Prostate gland (tissue), 2 donors: ENCODE results near the gene FBXO44. TPM values are rescaled to one million over a fixed set of nuclear protein-coding genes. Genes with fewer than 3 reads are reported as not detected.

Experiments
- DNase-seq: peaks from one replicate; pipeline ENCODE4 v3.0.0-alpha.2; 2019; ENCODE audit warnings: low spot score
- H3K27ac ChIP-seq, 2 donors: fragments of 200-600 bp; sonication (generic); 2 replicates each; pipeline ENCODE4 v1.5.1; 2017 to 2019
- H3K27me3 ChIP-seq: fragments of 200-600 bp; sonication (generic); replicated peaks from 2 replicates; pipeline ENCODE4 v1.5.1; 2019; ENCODE audit not compliant: insufficient read depth
- H3K36me3 ChIP-seq, 2 donors: fragments of 200-600 bp; sonication (generic); 1 replicate in 1 of 2; 2 replicates in 1 of 2; pipeline versions ENCODE4 v1.5.1 to v1.8.1; 2017 to 2019
- H3K4me1 ChIP-seq: fragments of 200-600 bp; sonication (generic); replicated peaks from 2 replicates; pipeline ENCODE4 v1.5.1; 2019
- H3K4me3 ChIP-seq, 2 donors: fragments of 200-600 bp; sonication (generic); 2 replicates each; pipeline ENCODE4 v1.5.1; 2017 to 2019
- H3K9me3 ChIP-seq: fragments of 200-600 bp; sonication (generic); 2 replicates; pipeline ENCODE4 v1.5.1; 2017
- POLR2A ChIP-seq: fragments of 450-650 bp; IDR thresholded peaks from one replicate; pipeline ENCODE4 v1.6.1; 2016; ENCODE audit warnings: antibody characterized with exemption, mild to moderate bottlenecking
- POLR2AphosphoS5 ChIP-seq: sonication (generic); formaldehyde crosslinking; IDR thresholded peaks from one replicate; pipeline ENCODE4 v1.6.1; 2017; ENCODE audit warnings: antibody characterized with exemption
- WGBS: methylation state at CpG from one replicate; pipeline ENCODE4 v1.1.5; 2018; 5-methylcytosine and 5-hydroxymethylcytosine counted together
- intact Hi-C: fragments of 100-400 bp; cut with DNase I; formaldehyde crosslinking; loops from one replicate; pipeline ENCODE4 v1.14.2; 2022
- total RNA-seq, 2 donors: library from RNA; depleted of rRNA; stranded (reverse); fragments of >200 nt; gene quantifications; one replicate each; pipeline ENCODE4 v1.1.0, GENCODE V29; 2016
- TF ChIP-seq, protein P1 (sequence below), 4 experiments: fragments of 200-600 bp in 2 of 4; fragments of 450-650 bp in 2 of 4; sonication (generic) in 2 of 4; IDR thresholded peaks; 1 replicate in 3 of 4; 2 replicates in 1 of 4; pipeline ENCODE4 v1.5.1; 2016 to 2019; ENCODE audit warnings: antibody characterized with exemption in 4 of 4, mild to moderate bottlenecking in 2 of 4, moderate library complexity in 2 of 4

The FBXO44 gene
- total RNA-seq, 2 donors from 2014 or later, result 29.5 to 51.2 TPM

DNA sequence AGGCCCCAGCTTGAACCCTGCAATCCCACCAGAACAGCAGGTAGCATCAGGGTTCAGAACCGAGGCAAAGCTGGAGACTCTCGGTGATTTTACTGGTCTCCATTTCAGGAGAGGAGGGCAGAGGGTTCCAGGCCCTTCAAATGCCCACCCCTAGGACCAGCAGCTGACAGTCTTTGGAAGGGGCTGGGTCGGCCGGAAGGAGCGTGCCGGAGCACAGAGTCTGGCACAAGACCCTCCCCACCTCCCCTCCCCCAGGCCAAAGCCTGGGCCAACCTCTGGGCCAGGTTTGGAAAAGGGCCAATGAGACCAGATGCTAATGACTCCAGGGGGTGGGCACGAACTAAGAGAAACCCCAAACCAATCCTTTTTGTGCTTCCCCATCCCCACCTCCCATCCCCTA, 7.3 kb upstream of the FBXO44 start:
- H3K27me3 ChIP-seq, result no peaks in the 10 kb centered on the region
- DNase-seq, result no peak
- H3K9me3 ChIP-seq, result no peaks in the 10 kb centered on the region
- no peak overlapping the region for H3K27ac ChIP-seq
- no peak overlapping the region for H3K4me3 ChIP-seq
- 82% methylated on average over 7 of the region's 7 CpGs for WGBS
- H3K4me1 ChIP-seq, result no peaks in the 10 kb centered on the region
- intact Hi-C loops, result no loop called here
- H3K36me3 ChIP-seq, result no peaks in the 10 kb centered on the region
- TF ChIP-seq POLR2AphosphoS5, result no peak
- no peak for TF ChIP-seq POLR2A
- TF ChIP-seq, protein P1, sequence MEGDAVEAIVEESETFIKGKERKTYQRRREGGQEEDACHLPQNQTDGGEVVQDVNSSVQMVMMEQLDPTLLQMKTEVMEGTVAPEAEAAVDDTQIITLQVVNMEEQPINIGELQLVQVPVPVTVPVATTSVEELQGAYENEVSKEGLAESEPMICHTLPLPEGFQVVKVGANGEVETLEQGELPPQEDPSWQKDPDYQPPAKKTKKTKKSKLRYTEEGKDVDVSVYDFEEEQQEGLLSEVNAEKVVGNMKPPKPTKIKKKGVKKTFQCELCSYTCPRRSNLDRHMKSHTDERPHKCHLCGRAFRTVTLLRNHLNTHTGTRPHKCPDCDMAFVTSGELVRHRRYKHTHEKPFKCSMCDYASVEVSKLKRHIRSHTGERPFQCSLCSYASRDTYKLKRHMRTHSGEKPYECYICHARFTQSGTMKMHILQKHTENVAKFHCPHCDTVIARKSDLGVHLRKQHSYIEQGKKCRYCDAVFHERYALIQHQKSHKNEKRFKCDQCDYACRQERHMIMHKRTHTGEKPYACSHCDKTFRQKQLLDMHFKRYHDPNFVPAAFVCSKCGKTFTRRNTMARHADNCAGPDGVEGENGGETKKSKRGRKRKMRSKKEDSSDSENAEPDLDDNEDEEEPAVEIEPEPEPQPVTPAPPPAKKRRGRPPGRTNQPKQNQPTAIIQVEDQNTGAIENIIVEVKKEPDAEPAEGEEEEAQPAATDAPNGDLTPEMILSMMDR (IDR thresholded peaks at IDR 0.05), result no peak

DNA sequence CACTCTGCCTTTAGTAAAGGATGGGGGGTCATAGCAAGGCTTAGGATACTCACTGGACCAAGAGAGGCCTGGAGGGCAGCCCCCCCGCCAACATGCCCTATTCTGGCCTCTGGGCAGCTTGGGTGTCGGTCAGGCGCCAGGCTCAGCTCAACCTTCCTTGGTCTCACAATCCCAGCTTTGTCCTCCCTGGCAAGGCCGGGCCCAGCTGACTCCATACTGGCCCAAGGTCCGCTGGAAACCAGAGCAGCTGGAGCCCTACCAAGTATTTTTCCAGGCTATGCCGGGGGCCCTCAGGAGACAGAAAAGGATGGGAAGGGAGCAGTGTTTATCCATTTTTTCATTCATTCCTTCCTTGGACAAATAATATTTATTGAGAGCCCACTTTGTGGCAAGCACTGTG, 6.6 kb upstream of the FBXO44 start:
- TF ChIP-seq POLR2A, result no peak
- TF ChIP-seq, protein P1 (IDR thresholded peaks at IDR 0.05), result no peak
- no peak for TF ChIP-seq POLR2AphosphoS5
- H3K27ac ChIP-seq, result no peak overlapping the region
- no peaks in the 10 kb centered on the region for H3K36me3 ChIP-seq
- DNase-seq, result no peak
- no peak overlapping the region for H3K4me3 ChIP-seq
- H3K27me3 ChIP-seq, result no peaks in the 10 kb centered on the region
- H3K9me3 ChIP-seq, result no peaks in the 10 kb centered on the region
- intact Hi-C loops, result no loop called here
- H3K4me1 ChIP-seq, result no peaks in the 10 kb centered on the region
- 76% methylated on average over 6 of the region's 6 CpGs for WGBS

DNA sequence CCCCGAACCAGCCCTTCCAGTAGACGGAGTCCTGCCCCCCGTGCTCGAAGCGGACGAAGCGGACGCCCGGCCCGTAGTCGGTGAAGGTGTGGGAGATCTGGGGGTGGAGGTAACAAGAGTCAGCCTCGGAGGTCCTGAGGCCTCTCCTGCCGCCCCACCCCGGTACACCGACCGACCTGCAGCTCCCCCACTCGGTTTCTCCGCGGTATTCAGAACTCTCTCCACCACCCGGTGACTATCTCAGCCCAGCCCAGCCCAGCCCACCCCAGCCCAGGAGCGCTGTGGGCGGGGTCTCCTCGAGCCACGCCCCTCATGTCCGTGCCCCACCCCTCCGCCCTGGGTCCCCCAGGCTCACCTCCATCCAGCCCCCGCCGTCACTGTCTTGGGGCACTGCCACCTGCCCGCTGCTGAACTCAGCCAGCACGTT, 5.9 kb upstream of the FBXO44 start:
- WGBS, result 18% methylated on average over 25 of the region's 30 CpGs
- TF ChIP-seq, protein P1 (IDR thresholded peaks at IDR 0.05), result no peak
- TF ChIP-seq POLR2AphosphoS5 (no peak), POLR2A (no peak)
- DNase-seq, result no peak
- Histone ChIP-seq H3K4me3 (no peak overlapping the region), H3K27ac (no peak overlapping the region), H3K9me3 (no peaks in the 10 kb centered on the region), H3K27me3 (no peaks in the 10 kb centered on the region), H3K36me3 (no peaks in the 10 kb centered on the region), H3K4me1 (no peaks in the 10 kb centered on the region)
- intact Hi-C loops, result no loop called here

DNA sequence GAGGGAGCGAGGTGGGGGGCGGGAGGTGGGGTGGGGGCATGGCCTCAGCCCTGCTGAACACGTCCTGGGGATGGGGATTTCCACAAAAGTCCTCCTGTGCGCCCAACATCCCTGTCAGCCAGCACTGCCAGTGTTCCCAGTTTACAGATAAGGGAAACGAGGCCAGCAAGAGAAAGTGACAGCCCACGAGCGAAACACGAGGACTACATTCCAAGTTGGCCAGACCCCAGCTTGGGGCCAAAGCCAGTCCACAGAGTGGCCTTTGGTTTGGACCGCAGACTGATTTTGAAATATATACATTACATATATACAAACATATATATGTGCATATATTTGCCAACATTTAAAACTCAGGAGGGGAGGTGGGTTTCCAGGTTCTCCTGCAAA, 5.4 kb upstream of the FBXO44 start:
- Histone ChIP-seq H3K4me1 (no peaks in the 10 kb centered on the region), H3K36me3 (no peaks in the 10 kb centered on the region), H3K9me3 (no peaks in the 10 kb centered on the region), H3K27ac (no peak overlapping the region), H3K27me3 (no peaks in the 10 kb centered on the region), H3K4me3 (no peak overlapping the region)
- intact Hi-C loops, result no loop called here
- TF ChIP-seq, protein P1 (IDR thresholded peaks at IDR 0.05), result no peak
- TF ChIP-seq POLR2AphosphoS5 (no peak), POLR2A (no peak)
- no peak for DNase-seq
- 21% methylated on average over 9 of the region's 9 CpGs for WGBS

DNA sequence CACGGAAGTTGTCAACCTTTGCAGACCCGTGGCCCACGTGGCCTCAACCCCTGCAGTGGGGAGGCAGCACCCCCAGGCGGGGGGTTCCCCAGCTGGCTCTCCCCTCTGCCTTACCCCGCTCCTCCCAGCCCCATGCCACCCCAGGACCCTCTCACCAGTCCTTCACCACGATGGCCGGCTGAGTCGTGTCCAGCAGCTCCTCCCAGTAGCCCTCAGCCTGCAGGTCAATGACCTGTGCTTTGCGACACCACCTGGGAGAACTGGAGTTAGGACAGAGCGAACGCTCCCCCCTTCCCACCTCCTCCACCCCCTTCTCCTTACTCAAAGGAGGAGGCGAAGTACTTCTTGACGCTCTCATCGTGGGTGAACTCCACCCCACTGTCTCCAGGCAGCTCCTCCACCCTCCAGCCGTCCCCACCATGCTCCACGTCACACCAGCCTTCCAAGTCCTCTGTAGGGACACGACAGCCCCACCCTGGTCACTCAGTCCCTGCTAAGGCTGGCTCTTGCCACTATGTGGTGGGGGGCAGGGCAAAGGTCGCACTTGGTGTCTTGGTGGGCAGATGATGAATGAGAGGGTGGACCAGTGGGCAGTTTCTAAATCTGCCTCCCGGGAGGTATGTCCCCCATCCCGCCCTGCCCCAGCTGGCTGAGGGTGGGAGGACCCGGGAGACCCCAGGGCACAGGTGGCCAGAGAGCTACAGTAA, 4.9 kb upstream of the FBXO44 start:
- no peaks in the 10 kb centered on the region for H3K36me3 ChIP-seq
- no peak for DNase-seq
- H3K9me3 ChIP-seq, result no peaks in the 10 kb centered on the region
- H3K4me3 ChIP-seq, result no peak overlapping the region
- no peaks in the 10 kb centered on the region for H3K27me3 ChIP-seq
- no peak overlapping the region for H3K27ac ChIP-seq
- H3K4me1 ChIP-seq, result no peaks in the 10 kb centered on the region
- intact Hi-C loops, result loop anchor here (5.0 kb wide), 1 partner anchor 73 kb away; no protein-coding TSS in a partner anchor
- TF ChIP-seq POLR2A, result no peak
- no peak for TF ChIP-seq POLR2AphosphoS5
- TF ChIP-seq, protein P1 (IDR thresholded peaks at IDR 0.05), result no peak
- 39% methylated on average over 21 of the region's 21 CpGs for WGBS
